Neutrophil (primary cell): ENCODE data around the gene GID8.

Experiments
- H3K27ac ChIP-seq: fragments of 200-600 bp; sonication (generic); 2 replicates; pipeline ENCODE4 v1.5.1; 2016; ENCODE audit warnings: mild to moderate bottlenecking, moderate library complexity
- H3K27me3 ChIP-seq: fragments of 200-600 bp; sonication (generic); 2 replicates; pipeline ENCODE4 v1.6.0; 2016; ENCODE audit warnings: mild to moderate bottlenecking
- H3K36me3 ChIP-seq: fragments of 200-600 bp; sonication (generic); 2 replicates; pipeline ENCODE4 v1.5.1; 2017
- H3K4me1 ChIP-seq, 2 experiments: fragments of 200-600 bp in 1 of 2; sonication (generic) in 1 of 2; 1 replicate in 1 of 2; 2 replicates in 1 of 2; pipeline versions ENCODE4 v1.5.1 to v1.6.1; 2013 to 2016; ENCODE audit warnings: low read depth in 1 of 2, low read length in 1 of 2, mild to moderate bottlenecking in 1 of 2, moderate library complexity in 1 of 2; ENCODE audit not compliant: control insufficient read depth in 1 of 2, insufficient read depth in 1 of 2
- H3K4me3 ChIP-seq, 2 experiments: fragments of 200-600 bp in 1 of 2; sonication (generic) in 1 of 2; 1 replicate in 1 of 2; 2 replicates in 1 of 2; pipeline ENCODE4 v1.5.1; 2013 to 2016; ENCODE audit warnings: low read depth in 1 of 2, low read length in 1 of 2, mild to moderate bottlenecking in 1 of 2, moderate library complexity in 1 of 2
- H3K9me3 ChIP-seq: fragments of 200-600 bp; sonication (generic); 2 replicates; pipeline ENCODE4 v1.5.1; 2016
- TF ChIP-seq, protein P1 (sequence below): fragments of 200-600 bp; sonication (generic); IDR thresholded peaks from 2 replicates; pipeline ENCODE4 v1.5.1; 2016; ENCODE audit warnings: antibody characterized with exemption

The GID8 gene

DNA sequence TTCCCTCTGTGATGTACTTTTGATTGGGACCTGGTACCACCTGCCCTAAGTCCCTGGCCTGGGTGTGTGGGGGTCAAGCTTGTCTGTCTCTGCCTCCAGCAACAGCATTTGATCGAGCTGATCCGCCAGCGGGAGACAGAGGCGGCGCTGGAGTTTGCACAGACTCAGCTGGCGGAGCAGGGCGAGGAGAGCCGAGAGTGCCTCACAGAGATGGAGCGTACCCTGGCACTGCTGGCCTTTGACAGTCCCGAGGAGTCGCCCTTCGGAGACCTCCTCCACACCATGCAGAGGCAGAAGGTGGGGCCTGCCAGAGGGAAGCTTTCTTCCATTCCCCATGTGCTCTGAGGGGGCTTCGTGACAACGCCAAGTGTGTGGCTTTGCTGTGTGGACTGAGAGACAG, 5.4 kb downstream of the GID8 start:
- H3K36me3 ChIP-seq = peaks cover 75% of the 10 kb centered on the region
- H3K27me3 ChIP-seq = no peaks in the 10 kb centered on the region
- H3K4me1 ChIP-seq = peaks cover 15 to 16% of the 10 kb centered on the region in 2 experiments
- no peak overlapping the region for H3K4me3 ChIP-seq
- TF ChIP-seq, protein P1, sequence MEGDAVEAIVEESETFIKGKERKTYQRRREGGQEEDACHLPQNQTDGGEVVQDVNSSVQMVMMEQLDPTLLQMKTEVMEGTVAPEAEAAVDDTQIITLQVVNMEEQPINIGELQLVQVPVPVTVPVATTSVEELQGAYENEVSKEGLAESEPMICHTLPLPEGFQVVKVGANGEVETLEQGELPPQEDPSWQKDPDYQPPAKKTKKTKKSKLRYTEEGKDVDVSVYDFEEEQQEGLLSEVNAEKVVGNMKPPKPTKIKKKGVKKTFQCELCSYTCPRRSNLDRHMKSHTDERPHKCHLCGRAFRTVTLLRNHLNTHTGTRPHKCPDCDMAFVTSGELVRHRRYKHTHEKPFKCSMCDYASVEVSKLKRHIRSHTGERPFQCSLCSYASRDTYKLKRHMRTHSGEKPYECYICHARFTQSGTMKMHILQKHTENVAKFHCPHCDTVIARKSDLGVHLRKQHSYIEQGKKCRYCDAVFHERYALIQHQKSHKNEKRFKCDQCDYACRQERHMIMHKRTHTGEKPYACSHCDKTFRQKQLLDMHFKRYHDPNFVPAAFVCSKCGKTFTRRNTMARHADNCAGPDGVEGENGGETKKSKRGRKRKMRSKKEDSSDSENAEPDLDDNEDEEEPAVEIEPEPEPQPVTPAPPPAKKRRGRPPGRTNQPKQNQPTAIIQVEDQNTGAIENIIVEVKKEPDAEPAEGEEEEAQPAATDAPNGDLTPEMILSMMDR = no peak
- H3K9me3 ChIP-seq = no peaks in the 10 kb centered on the region
- no peak overlapping the region for H3K27ac ChIP-seq

DNA sequence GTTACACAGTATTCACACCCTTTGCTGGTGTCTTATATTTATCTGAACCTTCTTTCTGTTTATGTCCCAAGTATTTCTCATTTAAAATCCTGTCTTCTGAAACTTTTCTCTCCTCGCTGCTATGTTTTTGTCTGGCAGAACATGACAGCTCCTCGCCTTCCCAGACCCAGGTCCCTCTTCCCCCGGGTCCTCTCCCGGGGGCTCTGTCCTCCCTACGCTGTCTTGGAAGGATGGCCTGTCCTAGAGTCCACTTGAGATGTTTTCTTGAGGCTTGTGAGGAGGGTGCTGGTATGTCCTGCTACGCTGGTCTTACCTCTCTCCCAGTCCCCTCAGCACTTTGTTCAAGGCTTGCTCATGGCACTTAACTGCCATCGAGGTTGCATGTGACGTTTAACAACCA, 6.2 kb downstream of the GID8 start:
- Histone ChIP-seq H3K27ac (no peak overlapping the region), H3K4me1 (peaks cover 7 to 9% of the 10 kb centered on the region in 2 experiments), H3K4me3 (no peak overlapping the region), H3K27me3 (no peaks in the 10 kb centered on the region), H3K9me3 (no peaks in the 10 kb centered on the region), H3K36me3 (peaks cover 82% of the 10 kb centered on the region)
- TF ChIP-seq, protein P1 = no peak

DNA sequence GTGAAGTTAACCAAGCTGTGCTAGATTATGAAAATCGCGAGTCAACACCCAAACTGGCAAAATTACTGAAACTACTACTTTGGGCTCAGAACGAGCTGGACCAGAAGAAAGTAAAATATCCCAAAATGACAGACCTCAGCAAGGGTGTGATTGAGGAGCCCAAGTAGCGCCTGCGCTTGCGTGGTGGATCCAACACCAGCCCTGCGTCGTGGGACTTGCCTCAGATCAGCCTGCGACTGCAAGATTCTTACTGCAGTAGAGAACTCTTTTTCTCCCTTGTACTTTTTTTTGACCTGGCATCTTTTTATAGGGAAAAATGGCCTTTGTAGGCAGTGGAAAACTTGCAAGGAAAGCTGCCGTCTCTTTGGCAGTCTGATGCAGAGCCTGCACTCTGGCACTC, 6.8 kb downstream of the GID8 start:
- Histone ChIP-seq H3K36me3 (peaks cover 88% of the 10 kb centered on the region), H3K27me3 (no peaks in the 10 kb centered on the region), H3K27ac (no peak overlapping the region), H3K4me3 (no peak overlapping the region), H3K4me1 (peaks cover 1 to 3% of the 10 kb centered on the region in 2 experiments), H3K9me3 (no peaks in the 10 kb centered on the region)
- TF ChIP-seq, protein P1 = no peak

DNA sequence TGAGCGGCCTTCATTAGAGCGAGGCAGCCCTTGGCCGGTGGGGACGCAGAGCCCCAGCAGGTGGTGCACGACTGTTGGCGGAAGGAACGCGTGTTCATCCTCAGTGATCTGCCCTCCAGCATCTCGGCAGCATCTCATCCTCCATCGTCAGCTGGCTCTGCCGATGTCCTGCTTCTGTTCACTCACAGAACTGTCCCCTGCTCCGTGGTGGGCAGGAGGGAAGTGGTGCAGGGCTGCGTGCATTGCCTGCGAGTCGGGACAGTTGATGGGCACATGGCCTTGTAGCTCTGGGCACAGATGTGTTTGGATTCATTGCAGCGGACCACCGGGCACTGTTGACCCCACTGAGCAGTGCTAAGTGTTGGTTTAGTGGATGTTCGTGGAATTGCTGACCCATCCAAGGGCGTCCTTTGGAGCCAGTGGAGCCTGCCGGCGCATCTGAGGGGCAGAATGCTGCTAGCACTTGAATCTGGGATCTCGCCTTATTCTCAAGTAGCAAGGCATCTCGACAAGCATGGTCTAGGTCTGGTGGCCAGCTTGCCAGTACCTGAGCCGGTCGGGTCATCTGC, 7.9 kb downstream of the GID8 start:
- TF ChIP-seq, protein P1 = no peak

GRCh38 chr20:62946918-62947317, 9.0 kb downstream of the GID8 start:
- no peak overlapping the region for H3K27ac ChIP-seq
- H3K36me3 ChIP-seq = peaks cover 88% of the 10 kb centered on the region
- H3K9me3 ChIP-seq = no peaks in the 10 kb centered on the region
- peaks cover 11 to 12% of the 10 kb centered on the region in 2 experiments for H3K4me1 ChIP-seq
- no peak overlapping the region for H3K4me3 ChIP-seq
- H3K27me3 ChIP-seq = no peaks in the 10 kb centered on the region
- TF ChIP-seq, protein P1 = no peak

More for the DNA sequence above, 7.9 kb downstream of the GID8 start:
- H3K9me3 ChIP-seq = no peaks in the 10 kb centered on the region
- H3K4me1 ChIP-seq = peaks cover under 1% of the 10 kb centered on the region in 2 experiments
- H3K27ac ChIP-seq = no peak overlapping the region
- no peak overlapping the region for H3K4me3 ChIP-seq
- H3K36me3 ChIP-seq = peaks cover 99% of the 10 kb centered on the region
- no peaks in the 10 kb centered on the region for H3K27me3 ChIP-seq
